ENCODE data around the gene ERICH6. TPM values are rescaled to one million over a fixed set of nuclear protein-coding genes. Genes with fewer than 3 reads are reported as not detected.

The ERICH6 gene
- total RNA-seq, 1 donor from 2014 or later, result not detected

DNA sequence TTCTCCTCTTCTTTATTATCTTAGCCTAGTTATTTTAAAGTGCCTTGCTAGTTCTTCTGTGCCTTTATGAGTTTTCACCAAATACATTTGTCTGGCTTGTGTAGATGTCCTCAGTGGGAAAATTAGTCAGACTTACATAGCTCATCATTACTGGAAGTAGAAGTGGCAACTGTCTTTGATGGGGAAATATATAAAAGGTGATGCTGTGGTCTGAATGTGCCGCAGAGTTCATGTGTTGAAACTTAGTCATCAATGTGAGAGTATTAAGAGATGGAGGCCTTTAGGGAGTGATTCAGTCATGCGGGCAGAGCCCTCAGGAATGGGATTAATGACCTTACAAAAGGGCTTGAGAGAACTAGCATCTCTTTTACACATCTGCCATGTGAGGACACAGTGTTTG lies 6.4 kb upstream of the ERICH6 start:
- peaks cover 23% of the 10 kb centered on the region for H3K9me3 Mint-ChIP-seq (ENCODE audit: low read depth)
- DNase-seq (ENCODE audit: low spot score), result no peak
- H3K27ac Mint-ChIP-seq (ENCODE audit: unreplicated experiment), result no peak overlapping the region
- TF ChIP-seq CTCF (IDR thresholded peaks at IDR 0.05), result no peak
- H3K4me1 Mint-ChIP-seq (ENCODE audit: low read depth), result peaks cover 3% of the 10 kb centered on the region
- no peaks in the 10 kb centered on the region for H3K27me3 Mint-ChIP-seq (ENCODE audit: low read depth)
- no peak overlapping the region for H3K4me3 Mint-ChIP-seq (ENCODE audit: unreplicated experiment)
- H3K36me3 Mint-ChIP-seq (ENCODE audit: low read depth), result peaks cover 23% of the 10 kb centered on the region

- DNase-seq (ENCODE audit: low spot score), result no peak
These were observed 393 bp downstream of the ERICH6 start for GRCh38 chr3:150703299-150703755.

GRCh38 chr3:150699068-150699639 lies 4.6 kb downstream of the ERICH6 start:
- Mint-ChIP-seq H3K36me3 (ENCODE audit: low read depth) (no peaks in the 10 kb centered on the region), H3K27me3 (ENCODE audit: low read depth) (no peaks in the 10 kb centered on the region), H3K9me3 (ENCODE audit: low read depth) (no peaks in the 10 kb centered on the region), H3K4me1 (ENCODE audit: low read depth) (peaks cover 17% of the 10 kb centered on the region), H3K4me3 (ENCODE audit: unreplicated experiment) (no peak overlapping the region), H3K27ac (ENCODE audit: unreplicated experiment) (no peak overlapping the region)
- no peak for TF ChIP-seq CTCF (IDR thresholded peaks at IDR 0.05)
- DNase-seq (ENCODE audit: low spot score), result no peak

More at GRCh38 chr3:150703299-150703755, 393 bp downstream of the ERICH6 start:
- Mint-ChIP-seq H3K36me3 (ENCODE audit: low read depth) (no peaks in the 10 kb centered on the region), H3K27me3 (ENCODE audit: low read depth) (no peaks in the 10 kb centered on the region), H3K27ac (ENCODE audit: unreplicated experiment) (peak overlapping the region; percentile 94), H3K4me1 (ENCODE audit: low read depth) (peaks cover 20% of the 10 kb centered on the region), H3K4me3 (ENCODE audit: unreplicated experiment) (peak overlapping the region; percentile 93), H3K9me3 (ENCODE audit: low read depth) (no peaks in the 10 kb centered on the region)
- TF ChIP-seq CTCF (IDR thresholded peaks at IDR 0.05), result no peak

GRCh38 chr3:150697646-150698045 lies 6.1 kb downstream of the ERICH6 start:
- Mint-ChIP-seq H3K27ac (ENCODE audit: unreplicated experiment) (no peak overlapping the region), H3K4me3 (ENCODE audit: unreplicated experiment) (no peak overlapping the region), H3K9me3 (ENCODE audit: low read depth) (no peaks in the 10 kb centered on the region), H3K36me3 (ENCODE audit: low read depth) (no peaks in the 10 kb centered on the region), H3K27me3 (ENCODE audit: low read depth) (no peaks in the 10 kb centered on the region), H3K4me1 (ENCODE audit: low read depth) (peaks cover 8% of the 10 kb centered on the region)
- TF ChIP-seq CTCF (IDR thresholded peaks at IDR 0.05), result no peak
- no peak for DNase-seq (ENCODE audit: low spot score)

- no peak for DNase-seq (ENCODE audit: low spot score)
- Mint-ChIP-seq H3K4me1 (ENCODE audit: low read depth) (no peaks in the 10 kb centered on the region), H3K36me3 (ENCODE audit: low read depth) (peaks cover 2% of the 10 kb centered on the region), H3K9me3 (ENCODE audit: low read depth) (peaks cover 9% of the 10 kb centered on the region), H3K27me3 (ENCODE audit: low read depth) (peaks cover 2% of the 10 kb centered on the region), H3K4me3 (ENCODE audit: unreplicated experiment) (no peak overlapping the region), H3K27ac (ENCODE audit: unreplicated experiment) (no peak overlapping the region)
- TF ChIP-seq CTCF (IDR thresholded peaks at IDR 0.05), result no peak
These were observed 12.2 kb downstream of the ERICH6 start for GRCh38 chr3:150691414-150692040.
